DND-41 (cell line): ENCODE data around the gene ALDH1A3.

Source experiments
- ATAC-seq: fragments of 200-7000 bp; cut with Tn5 transposase; 3 replicates; pipeline ENCODE4 v1.9.1; 2021; ENCODE audit warnings: low read depth; ENCODE audit not compliant: insufficient read depth
- DNase-seq: peaks from one replicate; pipeline ENCODE4 v3.0.0-alpha.2; 2020
- H2AFZ ChIP-seq: 2 replicates; pipeline ENCODE4 v1.6.0; 2012; ENCODE audit warnings: low read depth, low read length
- H3K27ac ChIP-seq: 2 replicates; pipeline ENCODE4 v1.5.1; 2012; ENCODE audit warnings: low read length, inconsistent platforms
- H3K27me3 ChIP-seq: fragments of 200-600 bp; sonication (generic); 2 replicates; pipeline ENCODE4 v1.6.0; 2012; ENCODE audit warnings: low read length, mild to moderate bottlenecking, inconsistent platforms; ENCODE audit not compliant: insufficient read depth, poor library complexity
- H3K36me3 ChIP-seq: 2 replicates; pipeline ENCODE4 v1.5.1; 2012; ENCODE audit warnings: low read length, inconsistent platforms; ENCODE audit not compliant: insufficient read depth
- H3K4me1 ChIP-seq: 2 replicates; pipeline ENCODE4 v1.5.1; 2012; ENCODE audit warnings: mild to moderate bottlenecking, low read length; ENCODE audit not compliant: insufficient read depth
- H3K4me2 ChIP-seq: 2 replicates; pipeline ENCODE4 v1.6.0; 2012; ENCODE audit warnings: mild to moderate bottlenecking, moderate library complexity, low read length, inconsistent platforms; ENCODE audit not compliant: insufficient read depth
- H3K4me3 ChIP-seq, 2 experiments: fragments of 200-600 bp in 1 of 2; shearing (Covaris generic) in 1 of 2; 2 replicates each; pipeline ENCODE4 v1.5.1; 2012 to 2016; ENCODE audit warnings: inconsistent platforms in 2 of 2, low read length in 2 of 2, mild to moderate bottlenecking in 2 of 2, low read depth in 1 of 2, moderate library complexity in 1 of 2
- H3K79me2 ChIP-seq: 2 replicates; pipeline ENCODE4 v1.6.0; 2012; ENCODE audit warnings: low read length, inconsistent platforms; ENCODE audit not compliant: insufficient read depth
- H3K9ac ChIP-seq: 2 replicates; pipeline ENCODE4 v1.6.0; 2012; ENCODE audit warnings: low read depth, mild to moderate bottlenecking, inconsistent platforms, low read length, moderate library complexity
- H3K9me3 ChIP-seq: 2 replicates; pipeline ENCODE4 v1.5.1; 2012; ENCODE audit warnings: low read length, moderate library complexity, mild to moderate bottlenecking, inconsistent platforms; ENCODE audit not compliant: insufficient read depth, severe bottlenecking
- H4K20me1 ChIP-seq: 2 replicates; pipeline ENCODE4 v1.6.0; 2012; ENCODE audit warnings: low read length; ENCODE audit not compliant: insufficient read depth
- EZH2 ChIP-seq: IDR thresholded peaks from 3 replicates; pipeline ENCODE4 v1.6.1; 2012; ENCODE audit warnings: borderline replicate concordance, low read depth, mild to moderate bottlenecking, moderate library complexity, low read length, inconsistent platforms; ENCODE audit not compliant: severe bottlenecking
- TF ChIP-seq, protein P1 (sequence below): IDR thresholded peaks from 2 replicates; pipeline ENCODE4 v1.5.1; 2012; ENCODE audit warnings: borderline replicate concordance, low read length, moderate library complexity, mild to moderate bottlenecking; ENCODE audit not compliant: poor library complexity, severe bottlenecking; ENCODE audit errors: extremely low read depth

Gene ALDH1A3

DNA sequence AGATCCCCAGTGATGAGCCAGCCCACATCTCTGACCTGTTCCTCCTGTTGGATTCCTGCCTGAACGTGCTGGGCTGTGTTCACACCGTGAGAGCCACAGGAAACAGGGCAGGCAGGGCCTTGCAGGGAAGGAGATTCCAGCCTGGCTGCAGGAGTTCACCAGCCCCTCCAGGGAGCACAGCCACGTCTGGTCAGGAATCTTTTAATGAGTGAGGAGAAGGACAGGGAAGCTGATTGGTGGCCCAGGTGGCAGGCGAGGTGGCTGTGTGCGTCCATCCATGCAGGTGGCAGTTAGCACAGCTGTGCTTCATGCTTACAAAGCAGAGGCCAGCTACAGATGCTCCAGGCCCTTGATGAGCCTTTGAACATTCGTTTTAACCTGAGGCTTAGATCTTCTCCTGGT, 50.0 kb downstream of the ALDH1A3 start:
- H3K27me3 ChIP-seq: no peaks in the 10 kb centered on the region
- H3K9me3 ChIP-seq: no peaks in the 10 kb centered on the region
- H3K4me2 ChIP-seq: no peak overlapping the region
- ATAC-seq: no peak
- DNase-seq: no peak
- no peaks in the 10 kb centered on the region for H4K20me1 ChIP-seq
- H3K79me2 ChIP-seq: no peaks in the 10 kb centered on the region
- no peak for TF ChIP-seq EZH2
- TF ChIP-seq, protein P1, sequence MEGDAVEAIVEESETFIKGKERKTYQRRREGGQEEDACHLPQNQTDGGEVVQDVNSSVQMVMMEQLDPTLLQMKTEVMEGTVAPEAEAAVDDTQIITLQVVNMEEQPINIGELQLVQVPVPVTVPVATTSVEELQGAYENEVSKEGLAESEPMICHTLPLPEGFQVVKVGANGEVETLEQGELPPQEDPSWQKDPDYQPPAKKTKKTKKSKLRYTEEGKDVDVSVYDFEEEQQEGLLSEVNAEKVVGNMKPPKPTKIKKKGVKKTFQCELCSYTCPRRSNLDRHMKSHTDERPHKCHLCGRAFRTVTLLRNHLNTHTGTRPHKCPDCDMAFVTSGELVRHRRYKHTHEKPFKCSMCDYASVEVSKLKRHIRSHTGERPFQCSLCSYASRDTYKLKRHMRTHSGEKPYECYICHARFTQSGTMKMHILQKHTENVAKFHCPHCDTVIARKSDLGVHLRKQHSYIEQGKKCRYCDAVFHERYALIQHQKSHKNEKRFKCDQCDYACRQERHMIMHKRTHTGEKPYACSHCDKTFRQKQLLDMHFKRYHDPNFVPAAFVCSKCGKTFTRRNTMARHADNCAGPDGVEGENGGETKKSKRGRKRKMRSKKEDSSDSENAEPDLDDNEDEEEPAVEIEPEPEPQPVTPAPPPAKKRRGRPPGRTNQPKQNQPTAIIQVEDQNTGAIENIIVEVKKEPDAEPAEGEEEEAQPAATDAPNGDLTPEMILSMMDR: no peak
- H2AFZ ChIP-seq: no peak overlapping the region
- no peaks in the 10 kb centered on the region for H3K36me3 ChIP-seq
- H3K9ac ChIP-seq: no peak overlapping the region
- H3K27ac ChIP-seq: no peak overlapping the region
- no peak overlapping the region for H3K4me3 ChIP-seq
- no peaks in the 10 kb centered on the region for H3K4me1 ChIP-seq

DNA sequence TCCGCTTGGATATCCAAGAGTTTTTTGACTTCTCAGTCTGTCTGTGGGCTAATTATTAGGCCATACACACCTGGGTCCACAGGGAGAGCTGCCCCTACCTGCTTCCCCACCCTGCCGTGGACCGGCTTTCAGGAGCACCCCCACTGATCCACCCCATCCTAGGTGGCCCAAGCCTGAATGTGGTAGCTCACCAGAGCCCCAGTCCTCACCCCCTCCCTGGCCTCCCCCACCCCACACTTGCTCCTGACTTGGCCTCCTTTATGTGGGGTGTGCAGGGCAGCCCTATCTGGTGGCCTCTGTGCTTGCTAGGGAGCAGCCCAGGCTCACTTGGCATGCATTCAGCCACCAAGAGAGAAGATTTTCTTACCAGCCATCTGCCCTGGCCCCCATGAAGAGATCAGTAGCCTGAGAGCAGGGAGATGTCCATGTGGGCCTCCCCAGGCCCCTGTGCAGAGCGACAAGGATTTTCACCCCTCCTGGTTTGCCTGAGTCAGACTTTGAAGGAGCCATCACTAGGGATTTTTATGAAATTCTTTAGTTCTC, 50.7 kb downstream of the ALDH1A3 start:
- H3K4me3 ChIP-seq: no peak overlapping the region
- no peaks in the 10 kb centered on the region for H3K36me3 ChIP-seq
- no peak overlapping the region for H3K4me2 ChIP-seq
- H3K9me3 ChIP-seq: no peaks in the 10 kb centered on the region
- no peaks in the 10 kb centered on the region for H3K79me2 ChIP-seq
- no peaks in the 10 kb centered on the region for H3K27me3 ChIP-seq
- no peaks in the 10 kb centered on the region for H3K4me1 ChIP-seq
- H4K20me1 ChIP-seq: no peaks in the 10 kb centered on the region
- H3K9ac ChIP-seq: no peak overlapping the region
- ATAC-seq: no peak
- TF ChIP-seq EZH2: no peak
- TF ChIP-seq, protein P1: no peak
- no peak overlapping the region for H2AFZ ChIP-seq
- no peak overlapping the region for H3K27ac ChIP-seq
- no peak for DNase-seq

DNA sequence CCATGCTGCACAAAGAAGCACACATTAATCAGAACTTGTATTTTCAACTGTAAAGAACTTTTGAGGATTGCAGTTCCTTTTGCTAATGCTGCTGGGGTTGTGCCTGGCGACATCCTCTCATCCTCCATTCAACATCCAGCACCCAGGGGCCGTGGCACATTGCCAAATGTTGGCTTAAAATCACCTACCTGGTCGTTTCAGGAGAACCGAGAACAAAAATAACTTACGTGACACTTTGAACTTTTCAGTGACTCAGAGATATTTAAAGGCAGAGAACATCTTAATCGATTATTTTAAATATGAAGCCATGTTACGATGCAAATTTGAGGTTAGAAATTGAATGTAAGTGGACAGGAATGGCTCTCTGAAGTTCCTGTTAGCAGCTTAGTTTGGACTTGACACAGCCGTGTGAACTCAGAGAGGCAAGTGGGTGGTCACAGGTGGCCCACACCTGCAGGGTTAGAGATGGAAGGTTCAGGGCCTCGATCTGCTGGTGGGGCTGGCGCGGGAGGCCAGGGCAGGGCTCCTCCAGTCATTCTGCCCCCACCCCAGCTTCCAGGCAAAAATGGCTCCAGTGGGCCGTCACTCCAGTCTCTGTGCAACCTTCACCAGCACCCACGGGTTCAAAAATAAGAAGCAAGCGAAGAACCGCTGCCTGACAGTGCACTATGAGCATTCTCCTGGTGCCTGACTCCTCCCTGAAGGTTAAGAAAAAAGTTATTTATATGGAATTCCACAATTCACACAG, 51.7 kb downstream of the ALDH1A3 start:
- Histone ChIP-seq H3K27ac (no peak overlapping the region), H3K4me1 (no peaks in the 10 kb centered on the region), H3K9me3 (no peaks in the 10 kb centered on the region), H2AFZ (no peak overlapping the region), H4K20me1 (no peaks in the 10 kb centered on the region), H3K27me3 (no peaks in the 10 kb centered on the region), H3K79me2 (no peaks in the 10 kb centered on the region), H3K36me3 (no peaks in the 10 kb centered on the region), H3K4me3 (no peak overlapping the region), H3K9ac (no peak overlapping the region), H3K4me2 (no peak overlapping the region)
- ATAC-seq (no peak), DNase-seq (no peak)
- TF ChIP-seq, protein P1: no peak
- no peak for TF ChIP-seq EZH2
